Stimulated activated CD8-positive, alpha-beta memory T cell treated with anti-CD3 and anti-CD28 coated beads, Interleukin-2, amount 100 ng/mL, for 1 hour (primary cell): Measurements from ENCODE around the gene PDK4.

Experiments
- DNase-seq, 2 donors: peaks; one replicate each; pipeline ENCODE4 v3.0.0-alpha.2; 2020; ENCODE audit warnings: low read depth in 2 of 2

The PDK4 gene

GRCh38 chr7:95596198-95597063 is at the start of gene PDK4:
Gene PDK4, minus strand, starts transcription at chr7:95596516. Its CDS starts 223 bp downstream, at chr7:95596293.
- no peak for DNase-seq

DNA sequence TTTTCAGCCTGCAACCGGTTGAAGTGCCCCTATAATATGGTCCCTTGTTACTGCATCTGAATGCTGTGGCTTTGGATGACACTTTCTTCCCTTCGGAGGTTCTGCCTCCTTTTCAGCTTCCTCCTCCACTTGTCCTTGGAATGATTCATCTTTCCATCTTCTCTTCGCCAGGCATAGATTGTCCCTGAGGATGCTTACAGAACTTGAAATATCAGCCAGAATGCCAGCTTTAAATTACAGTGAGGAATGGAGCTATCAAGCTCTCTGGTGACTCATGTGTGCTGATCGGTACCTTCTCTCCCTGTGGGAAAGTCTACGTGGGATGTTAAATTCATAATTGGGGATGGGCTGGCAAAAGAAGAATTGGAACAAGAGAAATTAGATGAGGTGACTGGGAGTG is 45.9 kb upstream of the PDK4 start:
- DNase-seq: no peak

DNA sequence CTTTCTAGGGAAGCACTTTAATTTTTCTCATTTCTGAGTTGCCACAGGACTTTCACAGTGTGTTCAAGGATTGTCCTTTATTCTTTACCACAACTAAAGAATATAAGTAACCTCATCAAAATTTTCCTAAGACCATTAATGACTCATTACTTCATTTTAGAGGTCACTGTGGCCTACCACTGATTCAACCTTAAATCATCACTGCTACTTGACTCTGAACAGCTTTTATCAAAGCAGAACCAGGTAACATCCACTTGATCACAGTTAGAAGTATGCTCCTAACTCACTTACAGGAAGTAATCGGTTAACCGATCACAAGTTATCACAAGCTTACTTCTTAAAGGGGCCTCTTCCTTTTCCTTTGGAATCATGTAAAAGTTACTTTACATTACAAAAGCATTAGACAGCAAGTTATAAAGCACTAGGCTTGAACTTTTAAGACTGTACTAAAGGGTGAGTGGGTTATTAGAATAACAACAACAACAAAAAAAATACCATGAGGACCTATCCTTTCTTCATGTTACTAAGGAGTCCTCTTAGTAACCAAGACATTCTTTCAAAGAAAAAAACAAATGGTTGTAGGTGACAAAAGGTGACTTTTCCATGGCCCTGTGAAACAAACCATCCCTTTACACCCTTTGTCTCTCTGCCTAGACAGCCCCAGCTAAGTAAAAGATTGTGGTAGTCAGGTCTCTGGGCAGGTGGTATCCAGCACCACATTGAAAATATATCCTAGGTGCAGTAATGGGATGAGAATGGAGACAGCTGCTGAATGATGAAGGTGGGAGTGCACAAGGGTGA is 40.0 kb upstream of the PDK4 start:
- DNase-seq: no peak

DNA sequence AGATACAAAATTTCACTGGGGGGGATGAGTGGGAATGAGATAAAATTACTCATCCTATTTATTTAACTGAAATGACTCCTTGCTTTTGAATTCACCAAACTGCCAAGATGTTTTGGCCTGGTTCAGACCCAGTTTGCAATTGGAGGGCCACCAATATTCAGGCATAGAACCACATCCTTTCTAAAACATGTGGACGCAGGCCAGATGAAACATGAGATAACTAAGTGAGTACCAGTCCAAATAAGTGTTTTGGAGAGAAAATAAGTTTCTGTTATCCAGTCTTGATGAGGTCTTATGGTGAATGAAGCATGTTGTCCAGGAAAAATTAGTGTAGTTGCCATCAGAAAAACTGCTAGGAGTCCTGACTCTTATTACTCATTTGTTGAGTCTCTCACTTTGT is 36.3 kb upstream of the PDK4 start:
- DNase-seq: no peak

GRCh38 chr7:95631527-95631926 is 35.2 kb upstream of the PDK4 start:
- no peak for DNase-seq

- DNase-seq: no peak
These were observed 34.6 kb upstream of the PDK4 start for GRCh38 chr7:95630702-95631458.

GRCh38 chr7:95628831-95629439 is 32.6 kb upstream of the PDK4 start:
- DNase-seq: no peak

GRCh38 chr7:95623788-95624187 is 27.5 kb upstream of the PDK4 start:
- no peak for DNase-seq

DNA sequence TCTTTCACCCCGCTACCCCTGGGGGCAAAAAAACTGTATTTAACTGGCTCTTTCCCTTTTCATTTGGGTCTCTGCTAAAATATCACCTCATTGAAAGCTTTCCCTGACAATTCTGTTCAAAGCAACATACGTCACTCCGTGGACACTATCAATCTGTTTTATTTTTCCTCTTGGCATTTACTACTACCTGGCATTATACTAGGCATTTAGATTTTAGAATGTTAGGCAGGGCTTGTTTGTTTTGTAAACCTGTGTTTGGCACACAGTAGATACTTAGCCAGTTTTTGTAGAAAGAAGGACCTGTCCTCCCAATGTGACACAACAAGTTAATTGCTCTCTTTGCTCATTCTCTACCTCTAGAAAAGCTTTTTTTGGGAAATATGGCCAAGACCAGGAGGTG is 26.5 kb upstream of the PDK4 start:
- DNase-seq: no peak

DNA sequence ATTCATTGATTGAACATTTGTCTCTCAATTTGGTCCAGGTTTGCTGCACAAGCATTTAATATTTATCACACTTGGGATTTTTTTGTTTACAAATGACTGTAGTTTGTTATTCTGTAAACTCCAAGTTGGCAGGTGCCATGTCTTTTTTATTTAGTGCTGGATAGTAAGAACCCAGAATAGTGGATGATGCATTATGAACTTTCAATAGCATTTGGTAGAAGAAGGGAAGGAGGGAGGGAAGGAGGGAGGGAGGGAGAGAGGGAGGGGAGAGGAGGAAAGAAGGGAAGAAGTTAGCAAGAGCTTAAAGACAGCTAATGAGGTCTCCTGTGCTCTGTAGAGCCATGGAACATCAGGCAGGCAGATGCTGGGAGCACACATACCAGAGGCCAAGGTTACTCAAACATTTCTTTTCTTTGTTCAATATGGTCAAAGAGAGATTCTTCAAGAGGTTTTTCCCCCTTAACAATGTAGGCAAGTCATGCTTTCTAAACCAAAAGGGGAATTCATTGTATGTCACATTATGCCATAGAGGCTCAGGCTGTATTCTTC is 25.8 kb upstream of the PDK4 start:
- no peak for DNase-seq

GRCh38 chr7:95621404-95621803 is 25.1 kb upstream of the PDK4 start:
- DNase-seq: no peak

GRCh38 chr7:95620631-95621030 is 24.3 kb upstream of the PDK4 start:
- DNase-seq: no peak

DNA sequence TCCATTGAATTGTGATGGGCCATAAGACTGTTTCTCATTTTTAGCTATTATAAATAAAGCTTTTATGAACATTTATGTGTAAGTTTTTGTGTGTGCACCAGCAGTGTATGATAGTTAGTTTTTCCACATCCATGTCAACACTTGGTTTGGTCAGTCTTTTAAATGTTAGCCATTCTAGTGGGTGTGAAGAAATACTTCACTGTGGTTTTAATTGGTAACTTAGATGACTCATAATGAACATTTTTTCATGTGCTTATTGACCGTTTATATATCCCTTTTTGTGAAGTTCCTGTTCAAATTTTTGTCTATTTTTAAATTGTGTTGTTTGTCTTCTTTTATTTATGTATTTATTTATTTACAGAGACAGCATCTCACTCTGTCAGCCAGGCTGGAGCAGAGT is 23.6 kb upstream of the PDK4 start:
- no peak for DNase-seq

- no peak for DNase-seq
These were observed 23.2 kb upstream of the PDK4 start for GRCh38 chr7:95619517-95619916.

DNA sequence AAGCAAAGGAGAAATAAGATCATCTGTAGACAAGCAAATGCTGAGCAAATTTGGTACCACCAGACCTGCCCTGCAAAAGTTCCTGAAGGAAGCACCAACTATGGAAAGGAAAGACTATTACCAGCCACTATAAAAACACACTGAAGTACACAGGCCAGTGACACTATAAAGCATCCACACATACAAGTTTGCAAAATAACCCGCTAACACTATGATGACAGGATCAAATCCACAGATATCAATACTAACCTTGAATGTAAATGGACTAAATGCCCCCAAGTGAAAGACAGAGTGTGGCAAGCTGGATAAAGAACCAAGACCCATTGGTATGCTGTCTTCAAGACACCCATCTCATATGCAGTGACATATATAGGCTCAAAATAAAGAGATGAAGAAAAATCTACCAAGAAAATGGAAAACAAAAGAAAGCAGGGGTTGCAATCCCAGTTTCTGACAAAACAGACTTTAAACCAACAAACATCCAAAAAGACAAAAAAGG is 18.2 kb upstream of the PDK4 start:
- DNase-seq: no peak

- DNase-seq: no peak
These were observed 14.9 kb upstream of the PDK4 start for GRCh38 chr7:95611224-95611623.

- DNase-seq: no peak
These were observed 13.1 kb upstream of the PDK4 start for GRCh38 chr7:95609277-95609971.

DNA sequence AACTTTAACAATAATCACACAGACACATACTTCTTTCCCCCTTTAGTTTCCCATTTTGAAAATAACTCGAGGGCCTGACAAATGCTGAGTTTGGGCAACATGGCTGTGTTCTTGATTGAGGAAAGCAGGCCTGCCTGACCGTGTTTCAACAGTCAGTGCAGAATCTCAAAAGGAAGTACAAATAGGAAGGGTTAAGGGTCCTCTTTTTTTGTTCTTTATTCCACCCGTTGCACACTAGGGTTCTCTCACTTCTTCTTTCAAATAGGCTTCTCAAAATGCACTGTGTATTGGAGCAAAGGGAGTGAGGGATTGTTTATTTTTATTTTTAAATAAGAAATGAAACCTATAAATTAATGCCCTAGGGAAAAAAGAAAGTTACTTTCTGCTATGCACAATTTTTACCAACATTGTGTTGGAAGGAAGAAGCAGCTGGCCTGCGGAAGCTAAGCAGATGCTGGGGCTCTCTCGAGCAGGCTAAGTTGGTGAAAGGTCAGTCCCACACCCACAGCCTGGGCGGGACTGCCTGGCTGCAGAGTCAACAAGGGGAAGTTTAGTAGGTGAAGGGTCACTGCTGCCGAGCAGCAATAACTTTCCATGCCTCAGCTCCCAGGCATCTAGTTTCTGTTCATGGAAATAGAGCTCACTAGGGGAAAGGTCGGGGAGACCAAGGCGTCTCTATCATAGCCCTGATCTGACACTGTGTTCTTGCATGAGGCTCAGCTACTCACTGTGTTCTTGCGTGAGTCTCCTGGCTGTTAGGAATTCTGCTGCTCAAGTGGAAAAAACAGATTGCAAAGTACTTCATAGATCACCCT is 12.2 kb upstream of the PDK4 start:
- no peak for DNase-seq

- no peak for DNase-seq
These were observed 11.2 kb upstream of the PDK4 start for GRCh38 chr7:95607561-95607960.

- no peak for DNase-seq
These were observed 9.0 kb upstream of the PDK4 start for GRCh38 chr7:95605275-95605674.
